GM18868 (cell line): ENCODE results near the gene PILRA.
"Not testable (repeated sequence)": the region's sequence is repeated elsewhere in the genome, so short reads cannot be mapped to it uniquely, and the experiment has no call there.

Experiments used
- ATAC-seq: cut with Tn5 transposase; IDR thresholded peaks from one replicate; pipeline ENCODE4 v1.9.1; 2021; ENCODE audit warnings: mild to moderate bottlenecking, moderate library complexity; ENCODE audit not compliant: unreplicated experiment

PILRA gene

GRCh38 chr7:100376066-100376465 lies 2.8 kb downstream of the PILRA start:
- ATAC-seq: no peak

GRCh38 chr7:100378114-100378755 lies 4.9 kb downstream of the PILRA start:
- no peak for ATAC-seq

- no peak for ATAC-seq
Measured at GRCh38 chr7:100380196-100380595, 6.9 kb downstream of the PILRA start.

GRCh38 chr7:100381531-100382233 lies 8.4 kb downstream of the PILRA start:
- not testable (repeated sequence) for ATAC-seq

- ATAC-seq: not testable (repeated sequence)
Measured at GRCh38 chr7:100382234-100382853, 9.1 kb downstream of the PILRA start.

GRCh38 chr7:100384628-100385294 lies 11.5 kb downstream of the PILRA start:
- ATAC-seq: no peak

GRCh38 chr7:100386940-100387339 lies 13.7 kb downstream of the PILRA start:
- ATAC-seq: no peak

GRCh38 chr7:100387695-100388094 lies 14.4 kb downstream of the PILRA start:
- ATAC-seq: no peak

- ATAC-seq: no peak
Measured at GRCh38 chr7:100389437-100390088, 16.3 kb downstream of the PILRA start.

- no peak for ATAC-seq
Measured at GRCh38 chr7:100390286-100391009, 17.2 kb downstream of the PILRA start.

- no peak for ATAC-seq
Measured at GRCh38 chr7:100393233-100393905, 20.1 kb downstream of the PILRA start.

GRCh38 chr7:100394077-100394476 lies 20.8 kb downstream of the PILRA start:
- no peak for ATAC-seq

GRCh38 chr7:100396421-100396982 lies 23.2 kb downstream of the PILRA start:
- peak; percentile 90 for ATAC-seq

- ATAC-seq: no peak
Measured at GRCh38 chr7:100397315-100398081, 24.2 kb downstream of the PILRA start.

- no peak for ATAC-seq
Measured at GRCh38 chr7:100398239-100398638, 25.0 kb downstream of the PILRA start.

- ATAC-seq: no peak
Measured at GRCh38 chr7:100400041-100400440, 26.8 kb downstream of the PILRA start.

GRCh38 chr7:100400656-100401055 lies 27.4 kb downstream of the PILRA start:
- ATAC-seq: no peak

GRCh38 chr7:100401811-100402210 lies 28.5 kb downstream of the PILRA start:
- ATAC-seq: no peak

- ATAC-seq: no peak
Measured at GRCh38 chr7:100402241-100402640, 29.0 kb downstream of the PILRA start.
